GM19035 (cell line): ENCODE results near the gene NAALADL2.

ENCODE experiments used
- ATAC-seq: cut with Tn5 transposase; IDR thresholded peaks from one replicate; pipeline ENCODE4 v1.9.1; 2021; ENCODE audit not compliant: unreplicated experiment

NAALADL2 gene

GRCh38 chr3:174884776-174885568, 25.8 kb downstream of the NAALADL2 start:
- no peak for ATAC-seq

GRCh38 chr3:174891524-174892203, 32.5 kb downstream of the NAALADL2 start:
- ATAC-seq = no peak

- ATAC-seq = no peak
Measured at GRCh38 chr3:174907027-174907426, 47.9 kb downstream of the NAALADL2 start.

- no peak for ATAC-seq
Measured at GRCh38 chr3:174907628-174908407, 48.7 kb downstream of the NAALADL2 start.

GRCh38 chr3:174931473-174932353, 72.6 kb downstream of the NAALADL2 start:
- no peak for ATAC-seq

GRCh38 chr3:174936590-174936989, 77.5 kb downstream of the NAALADL2 start:
- no peak for ATAC-seq

- no peak for ATAC-seq
Measured at GRCh38 chr3:174937478-174937877, 78.3 kb downstream of the NAALADL2 start.

- ATAC-seq = no peak
Measured at GRCh38 chr3:174938102-174938501, 79.0 kb downstream of the NAALADL2 start.

- ATAC-seq = no peak
Measured at GRCh38 chr3:174940151-174940550, 81.0 kb downstream of the NAALADL2 start.

- ATAC-seq = no peak
Measured at GRCh38 chr3:174945276-174945675, 86.1 kb downstream of the NAALADL2 start.

- ATAC-seq = no peak
Measured at GRCh38 chr3:174945951-174946350, 86.8 kb downstream of the NAALADL2 start.

GRCh38 chr3:174949523-174949922, 90.4 kb downstream of the NAALADL2 start:
- no peak for ATAC-seq

GRCh38 chr3:174951034-174951433, 91.9 kb downstream of the NAALADL2 start:
- no peak for ATAC-seq

GRCh38 chr3:174951498-174952005, 92.4 kb downstream of the NAALADL2 start:
- no peak for ATAC-seq

GRCh38 chr3:174953068-174953467, 93.9 kb downstream of the NAALADL2 start:
- no peak for ATAC-seq

- ATAC-seq = no peak
Measured at GRCh38 chr3:174955513-174956016, 96.4 kb downstream of the NAALADL2 start.

- ATAC-seq = no peak
Measured at GRCh38 chr3:174957081-174957480, 97.9 kb downstream of the NAALADL2 start.

- no peak for ATAC-seq
Measured at GRCh38 chr3:174957551-174958001, 98.4 kb downstream of the NAALADL2 start.

GRCh38 chr3:174958671-174959328, 99.7 kb downstream of the NAALADL2 start:
- no peak for ATAC-seq
